ENCODE measurements around the gene TMEM208.

Gene TMEM208

GRCh38 chr16:67226804-67227566, at the start of gene TMEM208:
Gene TMEM208 (plus strand): TSS chr16:67227130. CDS start chr16:67227219, 89 bp downstream.
- peak; percentile 98 for DNase-seq (ENCODE audit: low read depth)

- peak; percentile 54 for DNase-seq (ENCODE audit: low read depth)
Measured at GRCh38 chr16:67177743-67178699, 48.9 kb upstream of the TMEM208 start.

GRCh38 chr16:67179421-67180080, 47.4 kb upstream of the TMEM208 start:
- DNase-seq (ENCODE audit: low read depth): no peak

GRCh38 chr16:67180166-67180565, 46.8 kb upstream of the TMEM208 start:
- no peak for DNase-seq (ENCODE audit: low read depth)

- DNase-seq (ENCODE audit: low read depth): peak; percentile 84
Measured at GRCh38 chr16:67181346-67181745, 45.6 kb upstream of the TMEM208 start.

- no peak for DNase-seq (ENCODE audit: low read depth)
Measured at GRCh38 chr16:67182288-67182687, 44.6 kb upstream of the TMEM208 start.

GRCh38 chr16:67183284-67183626, 43.7 kb upstream of the TMEM208 start:
- DNase-seq (ENCODE audit: low read depth): no peak

- DNase-seq (ENCODE audit: low read depth): peak; percentile 97
Measured at GRCh38 chr16:67183627-67184452, 43.1 kb upstream of the TMEM208 start, which contains the start of gene MATCAP1. Gene MATCAP1 (minus strand): TSS chr16:67183963. CDS start chr16:67180610, 3,353 bp downstream.

GRCh38 chr16:67184453-67184994, 42.4 kb upstream of the TMEM208 start:
- DNase-seq (ENCODE audit: low read depth): no peak

GRCh38 chr16:67184995-67185650, 41.8 kb upstream of the TMEM208 start:
- peak; percentile 85 for DNase-seq (ENCODE audit: low read depth)

GRCh38 chr16:67185651-67186134, 41.2 kb upstream of the TMEM208 start:
- DNase-seq (ENCODE audit: low read depth): no peak

- no peak for DNase-seq (ENCODE audit: low read depth)
Measured at GRCh38 chr16:67186550-67186950, 40.4 kb upstream of the TMEM208 start.

GRCh38 chr16:67187175-67187890, 39.6 kb upstream of the TMEM208 start:
- no peak for DNase-seq (ENCODE audit: low read depth)

GRCh38 chr16:67188323-67188722, 38.6 kb upstream of the TMEM208 start:
- no peak for DNase-seq (ENCODE audit: low read depth)

- DNase-seq (ENCODE audit: low read depth): no peak
Measured at GRCh38 chr16:67188798-67189197, 38.1 kb upstream of the TMEM208 start.

- no peak for DNase-seq (ENCODE audit: low read depth)
Measured at GRCh38 chr16:67190041-67190440, 36.9 kb upstream of the TMEM208 start, which contains the start of gene EXOC3L1. Gene EXOC3L1 (minus strand): TSS chr16:67190136. CDS start chr16:67189676, 460 bp downstream.

GRCh38 chr16:67190448-67191399, 36.2 kb upstream of the TMEM208 start:
- DNase-seq (ENCODE audit: low read depth): no peak

- DNase-seq (ENCODE audit: low read depth): no peak
Measured at GRCh38 chr16:67191411-67191994, 35.4 kb upstream of the TMEM208 start.

Data from fibroblast of gingiva (primary cell).